Measurements from ENCODE around the gene SYT9.
A peak's percentile ranks its signal among the peaks of the same experiment; 100 is the strongest.

SYT9 gene

GRCh38 chr11:7222619-7223018, 29.1 kb upstream of the SYT9 start:
- in situ Hi-C loops (cut with MboI; ENCODE audit: low pct_unique_long_range_greater_than_20kb, low sequenced_read_pairs, unreplicated experiment), result no loop called here
- DNase-seq (ENCODE audit: low spot score), result no peak
- no peak for TF ChIP-seq CTCF (IDR thresholded peaks at IDR 0.05; ENCODE audit: extremely low read depth, insufficient read depth, missing control alignments)

- in situ Hi-C loops (cut with MboI; ENCODE audit: low pct_unique_long_range_greater_than_20kb, low sequenced_read_pairs, unreplicated experiment), result no loop called here
- no peak for DNase-seq (ENCODE audit: low spot score)
- no peak for TF ChIP-seq CTCF (IDR thresholded peaks at IDR 0.05; ENCODE audit: extremely low read depth, insufficient read depth, missing control alignments)
Observed at GRCh38 chr11:7239877-7240276, 11.8 kb upstream of the SYT9 start.

GRCh38 chr11:7245341-7245740, 6.4 kb upstream of the SYT9 start:
- TF ChIP-seq CTCF (IDR thresholded peaks at IDR 0.05; ENCODE audit: extremely low read depth, insufficient read depth, missing control alignments), result no peak
- in situ Hi-C loops (cut with MboI; ENCODE audit: low pct_unique_long_range_greater_than_20kb, low sequenced_read_pairs, unreplicated experiment), result no loop called here
- DNase-seq (ENCODE audit: low spot score), result no peak

GRCh38 chr11:7246179-7246578, 5.5 kb upstream of the SYT9 start:
- no peak for TF ChIP-seq CTCF (IDR thresholded peaks at IDR 0.05; ENCODE audit: extremely low read depth, insufficient read depth, missing control alignments)
- DNase-seq (ENCODE audit: low spot score), result no peak
- in situ Hi-C loops (cut with MboI; ENCODE audit: low pct_unique_long_range_greater_than_20kb, low sequenced_read_pairs, unreplicated experiment), result no loop called here

- peak; percentile 12 for DNase-seq (ENCODE audit: low spot score)
- TF ChIP-seq CTCF (IDR thresholded peaks at IDR 0.05; ENCODE audit: extremely low read depth, insufficient read depth, missing control alignments), result no peak
- in situ Hi-C loops (cut with MboI; ENCODE audit: low pct_unique_long_range_greater_than_20kb, low sequenced_read_pairs, unreplicated experiment), result no loop called here
Observed at GRCh38 chr11:7250166-7250565, 1.5 kb upstream of the SYT9 start.

- in situ Hi-C loops (cut with MboI; ENCODE audit: low pct_unique_long_range_greater_than_20kb, low sequenced_read_pairs, unreplicated experiment), result no loop called here
- TF ChIP-seq CTCF (IDR thresholded peaks at IDR 0.05; ENCODE audit: extremely low read depth, insufficient read depth, missing control alignments), result no peak
- no peak for DNase-seq (ENCODE audit: low spot score)
Observed at GRCh38 chr11:7251487-7251835, 243 bp upstream of the SYT9 start.

- in situ Hi-C loops (cut with MboI; ENCODE audit: low pct_unique_long_range_greater_than_20kb, low sequenced_read_pairs, unreplicated experiment), result no loop called here
- TF ChIP-seq CTCF (IDR thresholded peaks at IDR 0.05; ENCODE audit: extremely low read depth, insufficient read depth, missing control alignments), result no peak
- DNase-seq (ENCODE audit: low spot score), result peak; percentile 23
Observed at GRCh38 chr11:7252683-7253213, 1.0 kb downstream of the SYT9 start.

Data from GM13977 (cell line).